NCI-H2227 treated with DMSO at 0.1 percent for 48 hours (cell line): Measurements from ENCODE around the gene TNRC6A.
"Not testable (repeated sequence)": the region's sequence is repeated elsewhere in the genome, so short reads cannot be mapped to it uniquely, and the experiment has no call there.

Experiments used
- DNase-seq: peaks from one replicate; lab custom pipeline; 2025; lab: John Stamatoyannopoulos, UW

Gene TNRC6A

DNA sequence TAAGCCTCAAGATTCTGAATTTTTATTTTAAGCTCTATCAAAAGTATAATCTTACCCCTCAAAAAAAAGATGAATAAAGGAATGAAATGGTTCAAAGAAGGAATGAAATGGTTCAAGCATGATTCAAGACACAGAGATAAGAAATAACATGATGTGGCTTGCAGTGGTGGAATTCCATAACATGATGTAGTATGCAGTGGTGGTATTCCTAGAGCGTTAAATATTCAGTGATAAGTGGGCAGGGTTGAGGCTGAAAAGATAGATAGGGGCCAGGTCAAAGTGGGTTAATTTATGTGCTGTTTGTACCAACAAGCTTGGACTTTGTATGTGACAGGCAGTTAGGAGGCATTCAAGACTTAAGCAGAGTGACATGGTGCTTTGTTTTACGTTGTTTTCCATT, 29.6 kb downstream of the TNRC6A start:
- no peak for DNase-seq

DNA sequence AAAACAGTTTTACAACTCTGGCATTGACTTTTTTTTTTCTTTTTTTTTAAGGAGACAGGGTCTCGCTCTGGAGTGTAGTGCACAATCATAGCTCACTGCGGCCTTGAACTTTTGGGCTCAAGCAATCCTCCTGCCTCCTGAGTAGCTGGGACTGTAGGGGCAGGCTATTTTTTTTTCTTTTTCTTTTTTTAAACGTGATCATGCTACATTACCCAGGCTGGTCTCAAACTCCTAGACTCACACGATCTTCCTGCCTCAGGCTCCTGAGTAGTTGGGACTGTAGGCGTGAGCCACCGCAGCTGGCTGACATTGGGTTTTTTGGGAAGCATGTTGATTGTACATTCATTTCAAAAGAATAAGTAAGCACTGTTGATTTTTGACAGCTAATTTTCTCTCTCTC, 32.1 kb downstream of the TNRC6A start:
- no peak for DNase-seq

DNA sequence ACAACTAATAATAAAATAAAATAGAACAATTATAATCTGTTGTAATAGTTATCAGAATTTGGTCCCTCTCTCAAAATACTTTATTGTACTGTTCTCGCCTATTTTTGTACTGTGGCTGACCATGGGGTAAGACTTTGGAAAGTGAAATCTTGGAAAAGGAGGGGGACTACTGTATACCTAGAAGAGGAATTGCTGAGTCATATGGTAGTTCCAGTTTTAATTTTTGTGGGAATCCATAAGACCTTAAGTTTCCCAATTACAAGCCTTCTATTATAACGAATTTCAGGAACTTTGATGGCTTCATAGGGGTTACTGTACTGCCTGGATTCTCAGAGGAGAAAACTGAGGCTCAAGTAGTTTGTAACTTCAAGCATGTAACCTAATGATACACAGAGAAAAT, 35.5 kb downstream of the TNRC6A start:
- DNase-seq, result no peak

DNA sequence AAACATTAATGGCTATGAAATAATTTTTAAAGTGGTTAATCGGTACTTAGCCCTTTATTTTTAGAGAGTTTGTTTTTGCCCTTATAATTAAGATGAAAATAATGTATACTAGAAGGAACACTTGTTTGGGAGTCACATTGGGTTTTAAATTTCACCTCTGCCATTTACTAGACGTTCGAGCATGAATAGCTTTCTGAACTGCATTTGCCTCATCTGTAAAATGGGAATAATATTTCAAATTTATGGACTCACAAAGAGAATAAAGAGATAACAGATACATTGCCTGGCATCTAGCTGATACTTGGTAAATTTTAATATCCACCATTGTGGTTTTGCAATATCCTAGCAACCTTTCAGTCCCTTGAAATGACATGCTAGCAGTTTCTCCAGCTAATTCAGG, 36.6 kb downstream of the TNRC6A start:
- no peak for DNase-seq

DNA sequence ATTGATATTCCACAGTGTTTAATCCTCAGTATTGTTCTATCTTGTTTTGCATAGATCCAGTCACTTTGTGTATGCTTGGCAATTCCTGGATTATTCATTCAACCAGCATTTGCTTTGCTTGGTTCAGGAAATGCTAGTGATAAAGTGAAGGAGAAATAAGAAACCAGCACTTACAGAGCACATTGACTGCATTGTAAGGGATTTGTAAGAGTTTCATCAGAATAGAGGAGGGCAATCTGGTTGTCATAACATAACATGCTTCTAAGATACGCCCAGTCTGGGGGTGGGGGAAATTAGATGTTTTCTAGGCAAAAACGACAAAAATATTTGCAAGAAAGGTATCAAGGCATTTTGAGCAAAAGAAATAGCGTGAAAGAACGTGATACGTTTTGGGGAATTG, 40.4 kb downstream of the TNRC6A start:
- DNase-seq, result no peak

DNA sequence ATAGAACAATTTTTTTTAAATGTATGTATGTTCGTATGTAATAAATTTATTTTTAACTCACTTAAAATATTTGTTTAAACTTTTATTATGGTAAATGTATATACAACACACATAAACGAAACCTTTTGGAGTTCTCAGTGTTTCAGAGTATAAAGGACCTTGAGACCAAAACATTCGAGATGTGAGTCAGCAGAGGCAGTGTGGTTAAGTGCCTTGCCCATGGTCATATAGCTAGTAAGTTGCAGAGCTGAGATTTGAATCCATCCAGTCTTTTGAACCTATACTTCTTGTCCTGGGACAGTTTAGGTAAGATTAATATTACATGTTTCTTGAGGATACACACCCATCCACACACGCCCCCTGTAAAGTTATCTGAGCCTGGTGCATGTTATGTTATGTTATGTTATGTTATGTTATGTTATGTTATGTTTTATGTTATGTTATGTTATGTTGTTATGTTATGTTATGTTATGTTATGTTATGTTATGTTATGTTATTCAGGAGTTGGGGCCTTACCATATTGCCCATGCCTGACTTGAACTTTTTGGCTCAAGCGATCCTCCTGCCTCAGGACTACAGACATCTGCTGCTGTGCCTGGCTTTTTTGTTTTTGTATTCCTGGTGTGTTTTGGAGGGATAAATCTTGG, 41.8 kb downstream of the TNRC6A start:
- no peak for DNase-seq

DNA sequence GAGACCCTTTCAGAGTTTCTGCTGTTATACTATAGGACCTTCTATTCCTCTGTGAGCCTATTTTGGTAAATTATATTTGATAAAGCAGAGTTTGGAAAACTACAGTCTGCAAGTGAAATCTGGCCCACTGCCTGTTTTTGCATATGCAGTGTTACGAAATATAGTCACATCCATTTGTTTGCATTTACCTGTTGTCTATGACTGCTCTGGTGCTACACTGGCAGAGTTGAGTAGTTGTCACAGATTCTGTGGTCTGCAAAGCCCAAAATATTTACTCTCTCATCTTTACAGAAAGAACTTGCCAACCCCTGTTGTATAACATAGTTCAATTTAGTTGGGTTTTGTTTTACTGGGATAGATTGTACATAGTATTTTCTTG, 42.3 kb downstream of the TNRC6A start:
- no peak for DNase-seq

DNA sequence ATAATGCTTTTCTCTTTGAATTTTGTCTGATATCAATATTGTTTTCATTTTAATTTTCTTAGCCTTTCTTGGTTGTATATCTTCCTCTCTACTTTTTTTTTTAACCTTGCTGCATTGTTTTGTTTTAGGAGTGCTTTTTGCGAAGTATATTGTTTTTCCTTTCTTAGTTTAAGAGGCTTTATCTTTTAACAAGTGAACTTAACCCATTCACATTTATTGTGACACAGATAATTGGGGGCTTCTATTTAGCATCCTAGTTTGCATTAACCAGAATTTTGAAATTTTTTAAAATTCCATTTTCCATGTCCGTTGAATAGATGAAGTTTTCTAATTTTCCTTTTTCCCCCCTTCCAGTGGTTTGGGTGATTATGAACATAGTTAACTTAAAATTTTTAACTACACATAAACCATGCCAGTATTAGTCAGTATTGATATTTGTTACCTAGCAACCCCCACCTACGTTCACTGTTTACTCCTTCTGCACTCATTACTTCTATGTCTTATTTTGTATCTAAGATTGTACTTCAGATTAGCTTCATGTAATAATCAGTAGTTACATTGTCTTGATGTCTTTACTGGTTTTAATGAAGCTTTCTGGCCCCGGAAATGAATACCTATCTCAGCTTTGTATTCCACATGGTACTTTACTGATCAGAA, 44.4 kb downstream of the TNRC6A start:
- DNase-seq, result no peak

DNA sequence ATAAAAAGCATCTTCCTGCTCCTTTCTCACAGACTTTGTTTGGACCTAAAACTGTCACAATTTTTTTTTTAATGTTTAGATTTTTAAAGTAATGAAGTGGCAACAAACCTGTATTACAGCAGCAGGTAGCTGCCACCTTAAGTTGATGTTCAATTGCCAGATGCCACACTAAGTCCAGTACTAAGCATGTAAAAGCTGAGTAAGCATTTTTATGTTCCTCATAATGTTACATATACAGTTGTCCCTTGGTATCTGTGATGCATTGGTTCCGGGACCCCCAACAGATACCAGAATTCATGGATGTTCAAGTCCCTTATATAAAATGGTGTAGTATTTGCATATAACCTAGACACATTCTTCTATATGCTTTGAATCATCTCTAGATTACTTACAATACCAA, 45.1 kb downstream of the TNRC6A start:
- no peak for DNase-seq

DNA sequence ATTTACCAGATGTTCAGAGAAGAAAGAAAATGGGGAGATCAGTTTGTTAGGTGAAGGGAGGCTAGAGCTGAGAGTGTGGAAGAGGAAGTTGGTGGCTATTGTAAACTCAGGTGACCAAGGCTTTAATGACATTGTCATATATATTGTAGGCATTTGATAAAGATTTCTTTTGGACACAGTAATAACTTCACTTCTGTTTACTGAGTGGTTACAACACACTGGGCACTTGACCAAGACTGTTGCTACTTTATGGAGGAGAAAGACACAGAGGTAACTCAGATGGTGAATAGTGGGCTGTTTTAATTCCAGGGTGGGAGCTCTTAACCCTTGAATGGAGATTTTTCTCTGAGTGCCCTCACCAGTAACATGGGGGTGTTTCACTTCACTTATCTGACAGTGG, 46.0 kb downstream of the TNRC6A start:
- DNase-seq, result no peak

DNA sequence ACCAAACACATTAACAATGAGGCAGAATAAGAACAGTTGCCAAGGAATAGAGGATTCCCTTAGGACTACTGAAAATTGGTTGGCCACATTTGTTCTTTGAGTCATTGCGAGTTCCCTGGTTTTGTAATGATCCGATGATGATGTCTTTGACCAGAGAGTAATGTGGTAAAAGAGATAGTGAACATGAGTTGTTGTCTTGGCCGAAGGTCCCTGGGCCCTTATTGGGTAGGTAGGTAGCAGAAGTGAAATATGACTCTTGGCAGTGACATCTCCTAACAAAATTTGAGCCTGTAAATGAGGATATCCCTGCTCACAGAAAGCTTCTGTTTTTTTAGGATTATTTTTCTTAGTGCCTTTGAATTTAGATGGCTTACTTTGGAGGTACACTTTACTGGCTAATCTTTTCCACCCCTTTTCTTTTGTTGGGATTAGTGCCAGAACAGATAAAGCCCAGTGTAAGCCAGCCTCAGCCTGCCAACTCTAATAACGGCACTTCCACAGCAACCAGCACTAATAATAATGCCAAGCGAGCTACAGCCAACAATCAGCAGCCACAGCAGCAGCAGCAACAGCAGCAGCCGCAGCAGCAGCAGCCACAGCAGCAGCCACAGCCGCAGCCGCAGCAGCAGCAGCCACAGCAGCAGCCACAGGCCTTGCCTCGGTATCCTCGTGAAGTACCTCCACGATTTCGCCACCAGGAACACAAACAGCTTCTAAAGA, 47.2 kb downstream of the TNRC6A start:
- no peak for DNase-seq

DNA sequence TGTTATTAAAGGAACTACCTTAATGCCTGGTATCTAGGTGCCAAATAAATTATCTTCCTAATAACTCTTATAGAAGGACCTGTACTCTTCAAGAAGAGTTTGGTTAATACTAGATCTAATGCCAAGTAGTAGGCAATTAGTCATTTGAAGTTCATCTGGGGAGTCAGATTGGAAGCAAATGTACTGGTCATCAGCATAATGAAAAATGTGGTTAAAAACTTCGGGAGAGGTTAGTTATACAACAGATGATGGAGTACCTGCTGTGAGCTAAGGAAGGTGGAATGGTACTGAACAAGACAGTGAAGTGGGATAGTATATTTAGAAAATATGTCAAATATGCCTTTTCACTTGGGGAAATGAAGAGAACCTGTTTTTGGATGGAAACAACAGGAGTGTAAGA, 49.2 kb downstream of the TNRC6A start:
- DNase-seq, result no peak

DNA sequence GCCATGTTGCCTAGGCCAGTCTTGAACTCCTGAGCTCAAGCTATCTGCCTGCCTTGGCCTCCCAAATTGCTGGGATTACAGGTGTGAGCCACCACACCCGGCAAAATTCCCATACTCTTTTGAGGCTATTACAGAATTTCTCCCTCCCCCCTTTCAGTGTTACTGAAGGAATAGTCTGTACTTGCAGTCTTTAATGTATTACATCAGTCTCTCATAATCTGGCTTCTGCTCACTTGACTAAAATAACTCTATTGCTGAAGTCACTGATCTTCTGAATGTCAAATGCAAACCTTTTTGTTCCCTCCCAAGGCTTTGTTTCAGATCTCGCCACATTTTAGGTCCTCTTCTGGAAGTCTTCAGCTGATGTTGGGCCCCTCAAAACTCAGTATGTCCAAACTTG, 51.8 kb downstream of the TNRC6A start:
- DNase-seq, result no peak

DNA sequence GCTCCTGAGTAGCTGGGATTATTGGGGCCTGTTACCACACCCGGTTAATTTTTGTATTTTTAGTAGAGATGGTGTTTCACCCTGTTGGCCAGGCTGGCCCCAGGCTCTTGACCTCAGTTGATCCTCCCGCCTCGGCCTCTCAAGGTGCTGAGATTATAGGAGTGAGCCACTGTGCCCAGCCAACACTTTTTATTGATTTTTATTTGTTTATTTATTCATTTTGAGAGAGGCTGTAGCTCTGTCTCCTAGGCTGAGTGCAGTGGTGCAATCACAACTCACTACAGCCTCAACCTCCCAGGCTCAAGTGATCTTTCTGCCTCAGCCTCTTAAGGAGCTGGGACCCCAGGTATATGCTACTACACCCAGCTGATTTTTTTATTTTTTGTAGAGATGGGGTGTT, 54.7 kb downstream of the TNRC6A start:
- DNase-seq, result no peak

DNA sequence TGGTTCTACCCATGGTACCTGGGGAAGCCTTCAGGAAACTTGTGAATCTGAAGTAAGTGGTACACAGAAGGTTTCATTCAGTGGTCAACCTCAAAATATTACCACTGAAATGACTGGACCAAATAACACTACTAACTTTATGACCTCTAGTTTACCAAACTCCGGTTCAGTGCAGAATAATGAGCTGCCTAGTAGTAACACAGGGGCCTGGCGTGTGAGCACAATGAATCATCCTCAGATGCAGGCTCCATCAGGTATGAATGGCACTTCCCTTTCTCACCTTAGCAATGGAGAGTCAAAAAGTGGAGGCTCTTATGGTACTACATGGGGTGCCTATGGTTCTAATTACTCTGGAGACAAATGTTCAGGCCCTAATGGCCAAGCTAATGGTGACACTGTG, 60.4 kb downstream of the TNRC6A start:
- DNase-seq, result no peak

DNA sequence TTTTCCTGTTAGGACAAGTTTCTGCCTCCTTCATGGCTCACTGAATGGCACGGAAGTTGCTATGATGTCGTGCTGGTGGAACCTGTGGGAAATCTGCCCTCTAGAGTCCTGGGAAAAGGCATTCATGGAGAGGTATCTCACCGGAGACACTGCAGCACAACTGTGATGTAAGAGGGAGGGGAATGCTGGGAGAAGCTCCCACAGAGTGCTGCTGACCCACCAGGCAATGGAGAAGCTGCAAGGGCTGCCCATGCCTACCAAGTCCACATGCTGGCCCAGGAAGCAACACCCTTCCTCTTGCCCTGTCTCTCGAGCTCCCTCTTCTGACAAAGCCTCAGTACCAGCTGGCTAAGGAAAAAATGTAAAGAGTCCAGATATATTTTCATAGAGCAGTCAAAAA, 71.1 kb downstream of the TNRC6A start:
- no peak for DNase-seq

DNA sequence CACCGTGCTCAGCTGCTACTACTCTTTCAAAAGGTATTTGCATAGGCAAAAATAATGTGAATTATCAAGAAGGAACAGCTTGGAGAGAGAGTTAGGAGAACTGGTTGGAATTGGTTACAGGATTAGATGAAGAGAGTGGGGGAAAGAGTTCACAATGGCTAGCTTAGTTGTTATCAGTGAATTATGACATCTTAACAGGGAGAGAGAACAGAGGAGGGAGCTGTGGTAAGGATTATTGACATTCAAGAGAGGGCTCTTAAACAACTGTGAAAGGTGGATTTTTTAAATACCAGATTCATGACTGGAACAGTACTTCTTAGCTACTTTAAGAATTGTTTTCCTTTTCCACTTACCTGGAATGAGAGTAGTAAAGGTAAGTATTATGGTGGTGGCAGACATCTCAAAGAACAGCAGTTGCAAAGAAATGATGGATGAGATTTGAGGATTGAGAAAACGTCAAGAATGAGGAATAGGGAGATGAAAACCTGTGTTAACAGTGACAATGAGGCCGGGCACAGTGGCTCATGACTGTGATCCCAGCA, 72.4 kb downstream of the TNRC6A start:
- DNase-seq, result no peak

DNA sequence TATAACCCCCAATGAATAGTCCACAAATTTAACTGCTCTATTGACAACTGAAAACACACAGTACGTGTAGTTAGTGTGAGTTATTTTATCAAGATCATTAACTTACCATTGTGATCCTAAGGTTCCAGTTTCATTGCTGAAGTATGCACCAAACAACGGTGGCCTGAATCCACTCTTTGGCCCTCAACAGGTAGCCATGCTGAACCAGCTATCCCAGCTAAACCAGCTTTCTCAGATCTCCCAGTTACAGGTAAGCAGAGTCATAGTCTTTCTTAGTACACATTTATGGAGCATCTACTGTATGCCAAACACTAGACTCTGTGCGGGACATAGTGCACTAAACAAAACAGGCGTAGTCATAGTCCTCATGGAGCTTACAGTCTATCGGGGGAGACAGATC, 76.0 kb downstream of the TNRC6A start:
- no peak for DNase-seq

DNA sequence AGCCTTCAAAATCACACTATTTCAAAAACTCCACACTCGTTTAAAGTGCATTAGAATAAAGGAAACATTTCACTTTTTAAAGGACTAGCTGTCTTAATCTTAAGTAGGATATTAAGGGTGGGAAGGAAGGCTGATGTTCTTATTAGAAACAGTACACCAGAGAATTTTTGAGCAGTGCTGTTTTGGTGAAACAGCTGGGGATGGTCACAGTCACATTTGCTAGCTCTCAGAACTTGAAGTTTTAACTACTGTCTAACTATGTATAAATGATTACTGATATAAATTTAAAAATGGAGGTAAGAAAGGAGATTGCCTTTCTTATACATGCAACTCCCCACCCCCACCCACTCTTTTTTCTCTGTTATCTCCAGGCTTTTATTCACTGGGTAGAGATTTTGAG, 77.8 kb downstream of the TNRC6A start:
- DNase-seq, result no peak

DNA sequence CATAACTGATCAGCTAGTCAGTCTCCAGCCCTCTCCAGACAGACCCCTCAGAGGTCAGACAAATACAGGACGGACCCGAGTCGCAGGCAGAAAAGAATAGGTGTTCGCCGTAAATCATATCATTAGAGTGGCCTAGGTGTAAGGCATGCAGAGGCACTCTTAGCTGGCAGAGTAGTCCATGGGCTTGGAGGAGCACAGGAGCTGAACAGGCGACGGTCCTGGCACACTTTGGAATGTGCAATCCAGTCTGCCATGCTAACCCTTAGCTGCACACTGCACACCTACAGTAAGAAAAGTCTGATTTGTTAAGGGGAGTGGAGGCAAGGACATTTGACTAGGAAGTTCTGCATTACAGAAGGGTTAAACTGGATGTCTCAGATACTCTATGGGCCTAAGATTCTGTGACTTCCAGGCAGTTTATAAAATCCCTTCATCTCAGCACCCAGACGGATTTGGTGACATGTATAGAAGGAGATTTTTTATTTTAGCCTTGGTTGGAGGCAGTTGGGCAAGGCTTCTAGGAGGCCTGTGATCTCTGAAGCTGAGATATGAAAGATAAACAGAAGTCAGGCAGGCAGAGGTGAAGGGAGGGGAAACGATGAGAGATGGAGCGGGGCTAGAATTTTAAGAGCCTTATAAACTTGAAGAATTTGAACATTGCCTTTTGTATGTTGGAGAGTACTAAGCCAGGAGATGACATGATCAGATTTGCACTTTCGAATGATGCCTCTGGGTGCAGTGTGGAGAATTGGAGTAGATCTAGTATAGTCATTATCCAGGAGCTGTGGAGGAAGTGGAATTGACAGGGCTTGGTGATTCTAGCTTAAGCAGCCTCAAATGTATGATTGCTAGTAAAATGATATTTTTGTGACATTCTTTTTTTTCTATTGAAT, 81.7 kb downstream of the TNRC6A start:
- no peak for DNase-seq

DNA sequence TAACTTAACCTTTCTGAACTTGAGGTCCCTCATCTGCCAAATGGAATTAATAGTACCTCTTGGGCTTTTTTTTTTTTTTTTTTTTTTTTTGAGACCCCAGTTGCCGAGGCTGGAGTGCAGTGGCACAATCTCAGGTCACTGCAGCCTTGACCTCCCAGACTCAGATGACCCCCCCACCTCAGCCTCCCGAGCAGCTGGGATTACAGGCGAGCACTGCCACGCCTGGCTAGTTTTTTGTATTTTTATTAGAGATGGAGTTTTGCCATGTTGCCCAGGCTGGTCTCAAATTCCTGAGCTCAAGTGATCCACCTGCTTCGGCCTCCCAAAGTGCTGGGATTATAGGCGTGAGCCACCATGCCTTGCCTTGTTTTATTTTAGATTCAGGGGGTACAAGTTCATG, 83.4 kb downstream of the TNRC6A start:
- DNase-seq, result not testable (repeated sequence)

DNA sequence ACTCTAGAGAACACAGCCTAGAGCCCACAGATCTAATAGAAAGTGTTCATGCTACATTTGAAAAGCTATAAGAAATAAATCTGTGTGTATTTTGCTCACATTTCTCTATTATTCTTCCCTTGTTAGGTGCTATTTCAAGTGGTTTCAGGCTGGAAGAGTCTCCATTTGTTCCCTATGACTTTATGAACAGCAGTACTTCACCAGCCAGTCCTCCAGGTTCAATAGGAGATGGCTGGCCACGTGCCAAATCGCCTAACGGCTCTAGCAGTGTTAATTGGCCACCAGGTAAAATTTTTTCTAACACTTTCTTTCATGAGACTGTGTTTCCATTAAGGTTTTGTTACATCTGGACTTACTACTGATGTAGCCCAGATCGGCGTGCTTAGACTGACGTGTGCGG, 85.6 kb downstream of the TNRC6A start:
- no peak for DNase-seq
